Left renal cortex interstitium (tissue), 4 donors: ENCODE data around the gene TMEM156. TPM values are rescaled to one million over a fixed set of nuclear protein-coding genes. Genes with fewer than 3 reads are reported as not detected.
"Not testable (repeated sequence)": the region's sequence is repeated elsewhere in the genome, so short reads cannot be mapped to it uniquely, and the experiment has no call there.

Source experiments
- DNase-seq, 4 donors: peaks; one replicate each; pipeline ENCODE4 v3.0.0-alpha.2; 2013; ENCODE audit warnings: low read depth in 4 of 4, low spot score in 2 of 4, missing footprints in 1 of 4
- polyA plus RNA-seq, 4 donors: library from polyadenylated mRNA; unstranded; fragments of 120-200 nt; gene quantifications; one replicate each; pipeline ENCODE4 v1.2.1, GENCODE V29; 2013; ENCODE audit not compliant: insufficient read length in 4 of 4

The TMEM156 gene
- polyA plus RNA-seq, 4 donors, result 3.2 to 4.1 (median 3.4) TPM

DNA sequence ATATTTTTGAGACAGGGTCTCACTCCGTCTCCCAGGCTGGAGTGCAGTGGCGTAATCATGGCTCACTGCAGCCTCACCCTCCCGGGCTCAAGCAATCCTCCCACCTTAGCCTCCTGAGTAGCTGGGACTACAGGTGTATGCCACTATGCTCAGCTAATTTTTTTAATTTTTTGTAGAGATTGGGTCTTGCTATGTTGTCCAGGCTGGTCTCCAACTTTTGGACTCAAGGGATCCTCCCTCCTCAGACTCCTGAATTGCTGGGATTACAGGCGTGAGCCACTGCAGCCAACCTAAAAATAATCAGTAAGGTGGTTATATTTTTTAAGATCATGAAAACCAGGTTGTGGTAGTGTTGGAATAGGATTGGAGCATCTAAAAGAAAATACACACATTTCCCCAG is 38.1 kb downstream of the TMEM156 start:
- no peak for DNase-seq

DNA sequence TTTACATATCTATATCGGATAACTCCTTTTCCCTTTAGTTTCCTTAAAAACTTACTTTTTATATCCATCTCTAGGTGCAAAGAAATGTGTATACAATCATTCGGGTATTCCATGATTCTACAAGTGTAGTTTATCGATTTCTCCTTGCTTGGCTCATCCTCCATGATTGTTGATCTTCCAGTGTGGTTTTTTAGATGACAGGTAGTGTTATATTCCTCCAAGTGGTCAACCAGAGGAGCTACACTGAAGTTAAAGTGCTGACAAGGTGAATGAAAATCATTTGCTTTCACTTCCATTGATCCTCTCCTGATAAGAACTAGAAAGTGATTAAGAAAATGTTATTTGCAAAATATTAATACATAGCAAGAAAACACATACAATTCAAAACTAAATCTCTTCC is 38.5 kb downstream of the TMEM156 start:
- no peak for DNase-seq

- DNase-seq, result no peak
Measured at GRCh38 chr4:38990241-38990640, 42.0 kb downstream of the TMEM156 start.

DNA sequence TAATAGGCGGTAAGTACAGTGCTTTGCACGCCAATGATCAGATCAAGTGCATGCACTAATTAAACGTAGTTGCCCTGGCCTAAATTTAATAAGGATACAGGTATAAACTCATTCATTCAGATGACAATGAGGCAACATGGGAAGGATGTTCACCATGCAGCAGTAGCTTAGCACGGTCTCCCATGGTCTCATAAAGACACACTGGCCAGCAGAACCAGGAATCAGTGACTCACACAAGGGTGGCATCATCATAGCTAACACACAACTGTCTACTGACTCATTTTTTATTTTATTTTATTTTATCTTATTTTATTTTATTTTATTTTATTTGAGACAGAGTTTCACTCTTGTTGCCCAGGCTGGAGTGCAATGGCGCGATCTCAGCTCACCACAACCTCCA is 42.7 kb downstream of the TMEM156 start:
- DNase-seq, result no peak

- not testable (repeated sequence) for DNase-seq
Measured at GRCh38 chr4:38988353-38988752, 43.9 kb downstream of the TMEM156 start.

GRCh38 chr4:38987491-38987890 is 44.7 kb downstream of the TMEM156 start:
- DNase-seq, result no peak

DNA sequence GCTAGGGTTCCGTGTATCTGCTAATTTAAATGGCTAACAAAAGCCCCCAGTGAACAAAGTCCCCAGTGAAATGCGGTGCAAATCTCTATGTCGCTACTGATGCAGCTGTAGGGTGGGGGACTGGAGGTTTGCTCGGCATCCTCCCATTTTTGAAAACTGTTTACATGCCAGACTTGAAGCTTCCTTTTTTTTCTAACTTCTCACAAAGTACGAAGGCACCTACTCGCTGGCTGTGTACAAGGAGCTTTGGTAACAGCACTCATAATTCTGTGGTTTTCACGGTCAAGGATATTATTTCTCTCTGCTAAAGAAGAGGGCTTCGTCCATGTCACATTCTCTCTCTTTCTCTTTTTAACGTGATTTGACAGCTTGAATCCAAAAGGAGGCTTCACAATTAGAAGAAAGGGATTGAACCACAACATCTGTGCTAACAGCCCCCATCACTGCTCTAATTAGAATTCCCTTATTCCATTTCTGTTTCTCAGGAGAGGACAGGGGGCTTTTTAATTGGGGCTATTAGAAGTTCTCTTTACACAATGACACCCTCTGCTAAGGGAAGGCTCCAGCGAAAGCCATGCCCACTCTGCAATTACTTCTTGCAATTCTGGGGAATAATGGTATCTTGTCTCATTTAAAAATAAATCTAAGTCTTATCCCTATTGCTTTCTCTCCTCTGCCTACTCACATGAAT is 46.7 kb downstream of the TMEM156 start:
- no peak for DNase-seq

- no peak for DNase-seq
Measured at GRCh38 chr4:38983787-38984598, 48.2 kb downstream of the TMEM156 start.

GRCh38 chr4:38983291-38983690 is 48.9 kb downstream of the TMEM156 start:
- no peak for DNase-seq

GRCh38 chr4:38982361-38983095 is 49.7 kb downstream of the TMEM156 start:
- no peak for DNase-seq

DNA sequence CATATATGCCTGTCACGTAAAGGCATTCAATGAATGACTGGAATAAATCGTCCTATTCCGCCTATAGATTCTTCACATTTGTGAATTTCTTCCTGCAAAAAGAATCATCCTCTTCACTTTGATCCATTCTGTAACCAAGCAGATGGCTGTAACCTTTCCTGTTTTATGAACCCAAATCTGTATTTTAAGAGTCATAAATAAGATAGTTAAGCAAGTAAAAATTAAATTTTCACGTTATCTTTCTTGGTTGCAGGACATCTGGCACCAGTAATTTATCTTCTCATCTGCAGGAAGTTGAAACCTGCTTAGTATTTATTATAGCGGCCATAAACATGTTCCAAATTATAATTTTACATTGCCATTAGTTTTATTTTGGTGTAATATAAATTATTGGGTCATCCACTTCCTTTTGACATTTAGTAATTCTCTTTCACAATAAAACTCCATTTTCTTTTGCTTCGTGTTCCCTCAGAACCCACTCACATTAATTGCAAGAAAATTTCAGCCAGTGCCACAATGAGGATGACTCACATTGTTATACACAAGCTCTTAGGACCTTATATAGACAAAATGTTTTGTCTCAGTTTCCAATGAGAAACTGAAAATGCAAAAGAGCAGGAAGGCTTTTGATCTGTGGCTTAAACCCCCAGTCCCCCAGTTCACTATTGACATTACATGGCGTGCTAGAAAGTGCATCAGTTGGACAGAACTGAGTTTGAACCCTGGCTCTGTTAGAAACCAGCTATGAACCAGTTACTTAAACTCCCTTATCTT is 51.1 kb downstream of the TMEM156 start:
- no peak for DNase-seq

DNA sequence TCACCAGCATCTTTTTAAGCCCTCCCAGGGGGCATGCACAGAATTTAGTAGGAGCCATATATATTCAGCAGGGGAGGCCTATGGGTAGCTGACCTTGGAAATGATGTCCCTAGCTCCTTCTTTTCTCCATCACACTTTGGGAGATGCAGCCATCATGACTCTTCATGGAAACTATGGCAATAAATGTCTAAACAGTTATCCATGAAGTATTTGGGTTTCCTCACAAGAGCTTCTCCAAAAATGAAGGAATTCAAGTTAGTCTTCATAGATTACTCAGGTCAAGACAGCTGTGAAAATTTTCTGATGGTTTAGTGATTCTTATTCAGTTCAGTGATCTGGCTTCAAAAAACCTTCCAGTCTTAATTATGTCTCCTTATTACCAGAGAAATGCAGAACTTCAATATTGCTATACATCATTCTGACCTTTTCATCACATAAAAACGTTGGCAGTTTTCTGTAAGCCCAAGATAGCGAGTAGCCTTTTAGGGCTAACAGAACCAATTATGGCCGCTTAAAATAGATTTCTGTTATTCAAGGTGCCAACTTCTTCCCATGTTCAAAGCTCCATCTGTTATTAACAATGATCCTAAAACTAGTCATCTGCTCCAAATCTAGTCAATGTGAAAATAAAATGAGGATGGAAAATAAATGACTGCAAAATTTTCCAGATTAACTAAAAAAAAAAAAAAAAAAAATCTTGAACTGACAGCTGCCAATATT is 52.5 kb downstream of the TMEM156 start:
- DNase-seq, result no peak

GRCh38 chr4:38979081-38979480 is 53.1 kb downstream of the TMEM156 start:
- no peak for DNase-seq

DNA sequence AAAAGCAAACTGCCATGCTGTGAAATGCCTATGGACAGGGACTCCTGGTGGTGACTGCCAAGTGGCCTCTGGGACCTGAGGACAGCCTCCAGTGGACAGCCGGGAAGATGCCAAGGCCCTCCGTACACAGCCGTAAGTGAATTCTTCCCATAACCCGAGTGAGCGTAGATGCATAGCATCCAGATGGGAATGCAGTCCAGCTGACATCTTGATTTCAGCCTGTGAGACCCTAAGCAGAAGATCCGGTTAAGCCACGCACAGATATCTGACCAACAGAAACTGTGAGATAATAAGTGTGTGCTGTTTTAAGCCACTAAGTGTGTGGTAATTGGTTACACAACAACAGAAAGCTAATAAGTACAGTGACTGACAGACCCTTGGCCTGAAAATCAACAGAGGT is 55.9 kb downstream of the TMEM156 start:
- no peak for DNase-seq

DNA sequence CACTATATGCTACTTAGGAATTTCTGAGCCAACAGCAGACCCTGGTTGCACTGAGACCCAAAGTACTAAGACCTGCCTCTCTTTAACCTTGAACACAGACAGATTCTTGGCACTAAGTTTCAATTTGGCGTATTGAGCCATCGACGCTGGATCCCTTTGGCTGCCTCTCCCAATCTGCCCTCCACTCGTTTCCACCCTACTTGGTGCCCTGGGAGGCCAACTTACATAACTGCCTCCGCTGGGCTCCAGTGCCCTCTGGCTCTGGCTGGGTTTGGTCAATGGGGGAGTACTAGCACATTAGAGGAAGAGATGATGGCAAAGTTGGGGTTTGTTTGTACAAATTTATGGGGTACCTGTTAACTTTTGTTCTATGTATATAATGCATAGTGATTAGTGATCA is 63.5 kb downstream of the TMEM156 start:
- no peak for DNase-seq

DNA sequence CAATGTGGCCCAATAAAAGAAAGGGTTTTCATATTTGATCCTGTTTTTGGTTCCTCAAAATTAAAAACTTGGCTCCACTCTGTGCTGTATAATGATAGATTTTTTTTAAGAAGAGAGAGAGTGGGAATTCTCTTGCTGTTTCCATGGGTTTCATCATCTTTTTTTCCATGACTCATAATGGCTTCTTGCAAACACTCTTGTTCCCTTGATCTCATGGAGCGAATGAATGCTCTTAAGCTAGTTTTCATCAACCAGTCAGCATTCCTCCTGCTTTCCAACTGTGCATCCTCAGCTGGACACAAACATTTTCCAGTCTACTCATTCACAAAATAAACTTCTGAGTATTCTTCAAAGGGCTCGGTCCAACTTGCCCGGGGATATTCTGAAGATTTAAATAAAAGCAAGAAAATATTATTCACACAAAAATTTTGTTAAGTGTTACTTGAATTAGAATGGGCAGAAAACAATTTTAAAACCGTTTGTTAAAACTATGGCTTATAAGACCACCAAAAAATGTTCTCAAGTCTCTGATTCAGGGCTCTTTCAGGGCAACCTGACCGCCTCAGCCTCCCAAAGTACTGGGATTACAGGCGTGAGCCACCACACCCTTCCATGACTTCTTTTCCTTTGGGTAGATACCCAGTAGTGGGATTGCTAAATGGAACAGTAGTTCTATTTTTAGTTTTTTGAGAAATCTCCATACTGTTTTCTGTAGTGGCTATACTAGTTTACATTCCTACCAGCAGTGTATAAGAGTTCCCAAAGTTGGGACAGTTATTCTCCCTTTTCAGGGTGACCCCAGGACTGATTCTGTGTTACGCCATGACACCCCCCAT is 64.7 kb downstream of the TMEM156 start:
- DNase-seq, result no peak

GRCh38 chr4:38965866-38966265 is 66.3 kb downstream of the TMEM156 start:
- no peak for DNase-seq

DNA sequence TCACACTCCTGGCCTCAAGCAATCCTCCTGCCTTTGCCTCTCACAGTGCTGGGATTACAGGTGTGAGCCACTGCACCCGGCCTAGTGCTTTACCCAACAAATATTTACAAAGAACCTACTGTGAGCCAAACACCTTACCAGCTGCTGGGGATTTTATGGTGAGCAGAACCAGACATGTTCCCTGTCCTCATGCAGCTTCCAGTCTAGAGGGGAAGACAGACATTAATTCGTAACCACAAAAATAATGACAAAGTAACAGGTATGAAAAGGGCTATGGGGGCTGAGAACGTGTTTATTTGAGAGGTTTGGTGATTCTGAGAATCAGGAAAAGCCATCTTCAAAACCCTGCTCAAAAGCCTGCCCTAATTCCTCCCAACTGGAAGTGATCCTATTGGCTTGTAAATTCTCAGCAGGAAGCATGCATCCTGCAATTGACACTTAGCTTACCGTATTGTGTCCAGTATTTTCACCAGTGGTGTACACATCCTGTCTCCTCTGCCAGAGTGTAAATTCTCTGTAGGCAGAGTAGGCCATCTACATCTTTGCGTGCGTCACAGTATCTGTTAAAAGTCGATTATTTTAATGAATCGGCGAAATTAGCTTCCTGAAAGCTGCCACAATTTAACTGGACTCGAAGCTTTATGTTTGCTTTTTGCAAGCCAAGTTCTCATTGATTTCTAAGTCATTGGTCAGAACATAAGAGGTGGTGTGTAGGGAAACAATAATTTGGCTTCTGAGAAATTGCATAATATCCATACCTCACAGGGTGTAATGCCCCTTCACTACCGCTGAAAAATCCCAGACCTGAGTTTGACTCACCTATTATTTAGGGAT is 67.0 kb downstream of the TMEM156 start:
- no peak for DNase-seq
